Esophagus squamous epithelium (tissue), 5 donors: ENCODE measurements around the gene TNFSF8. TPM values are rescaled to one million over a fixed set of nuclear protein-coding genes. Genes with fewer than 3 reads are reported as not detected.

Source experiments
- DNase-seq: peaks from one replicate; lab custom pipeline; 2025; lab: John Stamatoyannopoulos, UW
- H3K27ac ChIP-seq, 4 donors: fragments of 200-600 bp; sonication (generic); one replicate each; pipeline ENCODE4 v1.5.1; 2016 to 2019; ENCODE audit warnings: mild to moderate bottlenecking in 1 of 4
- H3K27me3 ChIP-seq, 4 donors: fragments of 200-600 bp; sonication (generic); 1 replicate in 3 of 4; 2 replicates in 1 of 4; pipeline versions ENCODE4 v1.5.1 to v1.6.0; 2017 to 2021; ENCODE audit warnings: antibody characterized with exemption in 1 of 4
- H3K36me3 ChIP-seq, 3 donors: fragments of 200-600 bp; sonication (generic); one replicate each; pipeline ENCODE4 v1.5.1; 2016 to 2019
- H3K4me1 ChIP-seq, 3 donors: fragments of 200-600 bp; sonication (generic); one replicate each; pipeline ENCODE4 v1.5.1; 2017 to 2019
- H3K4me3 ChIP-seq, 4 donors: fragments of 200-600 bp; sonication (generic); 1 replicate in 3 of 4; 2 replicates in 1 of 4; pipeline ENCODE4 v1.5.1; 2016 to 2019; ENCODE audit warnings: mild to moderate bottlenecking in 2 of 4, moderate library complexity in 1 of 4
- H3K9me3 ChIP-seq, 3 donors: fragments of 200-600 bp; sonication (generic); one replicate each; pipeline ENCODE4 v1.5.1; 2016 to 2019
- POLR2A ChIP-seq, 4 donors: fragments of 450-650 bp; IDR thresholded peaks; one replicate each; pipeline ENCODE4 v1.6.1; 2017; ENCODE audit warnings: antibody characterized with exemption in 4 of 4, mild to moderate bottlenecking in 4 of 4, moderate library complexity in 3 of 4
- WGBS, 2 donors: methylation state at CpG; one replicate each; pipeline ENCODE4 v1.1.5; 2018; 5-methylcytosine and 5-hydroxymethylcytosine counted together
- intact Hi-C: fragments of 100-400 bp; cut with DNase I; formaldehyde crosslinking; loops from one replicate; pipeline ENCODE4 v1.15.0; 2022
- total RNA-seq, 4 donors: library from RNA; depleted of rRNA; stranded (reverse); fragments of >200 nt; gene quantifications; one replicate each; pipeline ENCODE4 v1.1.0, GENCODE V29; 2016
- TF ChIP-seq, protein P1 (sequence below), 6 experiments: fragments of 450-650 bp in 4 of 6; fragments of 200-600 bp in 2 of 6; sonication (generic) in 2 of 6; IDR thresholded peaks; one replicate each; pipeline ENCODE4 v1.5.1; 2016 to 2019; ENCODE audit warnings: antibody characterized with exemption in 6 of 6, mild to moderate bottlenecking in 4 of 6, moderate library complexity in 4 of 6
- donor health status: DM: yes; HTN: yes; CAD: no.

The TNFSF8 gene
- total RNA-seq, 4 donors from 2014 or later, result 0.21 to 6.5 (median 0.41) TPM

DNA sequence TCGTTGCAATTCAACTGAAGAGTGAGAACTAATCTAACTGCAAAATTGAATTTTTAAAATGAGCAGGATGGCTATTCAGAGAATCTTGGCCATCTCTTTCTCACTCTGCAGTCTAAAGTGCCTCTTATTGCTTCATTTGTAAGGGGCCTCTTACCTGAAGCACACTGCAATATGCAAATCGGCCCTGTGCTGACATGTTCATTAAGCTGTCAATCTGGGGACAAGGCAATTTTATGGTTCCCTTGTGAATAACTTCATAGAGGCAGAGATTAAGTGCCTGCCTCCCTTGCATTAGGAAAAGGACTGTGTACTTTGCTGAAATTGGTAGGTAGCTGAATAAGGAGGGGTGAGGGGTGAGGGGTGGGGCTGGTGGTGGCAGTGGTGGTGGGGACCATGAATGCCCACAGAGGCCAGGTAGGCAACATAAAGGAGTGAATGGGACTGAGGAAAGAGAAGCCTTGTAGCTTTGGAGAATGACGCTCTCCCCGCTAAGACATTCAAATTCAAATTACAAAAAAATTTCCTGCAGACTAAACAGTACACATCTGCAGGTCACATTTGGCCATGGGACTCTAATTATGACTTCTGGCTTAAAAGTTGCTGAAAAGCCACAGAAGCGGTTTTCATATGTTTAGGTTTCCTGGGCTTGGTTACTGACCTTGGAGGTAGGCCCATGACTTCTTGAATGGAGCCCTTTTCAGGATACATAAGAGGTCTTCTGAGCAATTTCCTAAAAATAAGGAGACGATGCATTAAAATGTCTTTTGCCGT lies 25.0 kb downstream of the TNFSF8 start:
- TF ChIP-seq POLR2A (IDR thresholded peaks at IDR 0.05), result no peak
- TF ChIP-seq, protein P1, sequence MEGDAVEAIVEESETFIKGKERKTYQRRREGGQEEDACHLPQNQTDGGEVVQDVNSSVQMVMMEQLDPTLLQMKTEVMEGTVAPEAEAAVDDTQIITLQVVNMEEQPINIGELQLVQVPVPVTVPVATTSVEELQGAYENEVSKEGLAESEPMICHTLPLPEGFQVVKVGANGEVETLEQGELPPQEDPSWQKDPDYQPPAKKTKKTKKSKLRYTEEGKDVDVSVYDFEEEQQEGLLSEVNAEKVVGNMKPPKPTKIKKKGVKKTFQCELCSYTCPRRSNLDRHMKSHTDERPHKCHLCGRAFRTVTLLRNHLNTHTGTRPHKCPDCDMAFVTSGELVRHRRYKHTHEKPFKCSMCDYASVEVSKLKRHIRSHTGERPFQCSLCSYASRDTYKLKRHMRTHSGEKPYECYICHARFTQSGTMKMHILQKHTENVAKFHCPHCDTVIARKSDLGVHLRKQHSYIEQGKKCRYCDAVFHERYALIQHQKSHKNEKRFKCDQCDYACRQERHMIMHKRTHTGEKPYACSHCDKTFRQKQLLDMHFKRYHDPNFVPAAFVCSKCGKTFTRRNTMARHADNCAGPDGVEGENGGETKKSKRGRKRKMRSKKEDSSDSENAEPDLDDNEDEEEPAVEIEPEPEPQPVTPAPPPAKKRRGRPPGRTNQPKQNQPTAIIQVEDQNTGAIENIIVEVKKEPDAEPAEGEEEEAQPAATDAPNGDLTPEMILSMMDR (IDR thresholded peaks at IDR 0.05), result no peak
- Histone ChIP-seq H3K27ac (no peak overlapping the region), H3K4me1 (peaks cover 0 to 36% (median 12%) of the 10 kb centered on the region in 3 donors), H3K9me3 (no peaks in the 10 kb centered on the region), H3K4me3 (no peak overlapping the region), H3K27me3 (no peaks in the 10 kb centered on the region), H3K36me3 (no peaks in the 10 kb centered on the region)
- DNase-seq, result no peak
- intact Hi-C loops, result loop anchor here (5.0 kb wide), 2 partner anchors 107 to 168 kb away; no protein-coding TSS in a partner anchor
- 78 to 81% methylated on average over 7 of the region's 7 CpGs for WGBS, 2 donors

DNA sequence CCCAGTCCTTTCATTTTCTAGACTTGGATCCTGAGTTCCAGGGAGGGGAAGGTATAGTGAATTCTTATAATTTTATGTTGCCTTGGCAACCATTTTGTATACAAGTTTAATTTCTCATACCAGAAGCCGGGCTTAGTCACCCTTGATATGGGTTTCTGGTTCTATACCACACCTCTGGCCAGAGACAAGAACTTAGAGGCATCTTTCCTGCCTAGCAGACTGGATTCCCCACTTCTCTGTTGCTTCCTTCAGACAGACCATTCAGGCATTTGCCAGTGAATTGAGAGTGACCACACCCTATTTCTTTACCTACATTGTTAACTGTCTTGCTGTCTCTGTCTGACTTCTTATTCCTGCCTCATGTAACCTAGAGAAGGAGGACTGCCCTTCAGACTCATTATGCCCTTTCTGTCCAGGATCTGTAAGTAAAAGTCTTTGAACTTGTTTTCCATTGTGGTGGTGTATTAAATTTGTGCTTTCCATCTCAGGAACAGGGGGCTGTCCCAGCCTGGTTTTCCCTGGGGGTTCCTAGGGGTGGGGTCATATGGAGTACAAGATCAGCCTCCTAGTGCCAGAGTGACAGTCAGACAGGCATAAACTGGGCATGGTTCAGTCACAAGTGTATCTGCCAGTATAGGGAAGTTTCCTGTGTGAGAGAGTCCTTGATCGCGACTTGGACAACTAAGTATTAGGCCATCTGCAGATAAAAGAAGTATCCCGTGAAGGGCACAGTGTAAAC lies 27.4 kb downstream of the TNFSF8 start:
- no peaks in the 10 kb centered on the region for H3K36me3 ChIP-seq
- no peaks in the 10 kb centered on the region for H3K9me3 ChIP-seq
- 81 to 84% methylated on average over 4 of the region's 4 CpGs for WGBS, 2 donors
- H3K27me3 ChIP-seq, result no peaks in the 10 kb centered on the region
- no peak overlapping the region for H3K4me3 ChIP-seq
- TF ChIP-seq, protein P1 (IDR thresholded peaks at IDR 0.05), result no peak
- TF ChIP-seq POLR2A (IDR thresholded peaks at IDR 0.05), result no peak
- intact Hi-C loops, result no loop called here
- H3K27ac ChIP-seq, result no peak overlapping the region
- H3K4me1 ChIP-seq, result peaks cover 0 to 28% (median 3%) of the 10 kb centered on the region in 3 donors
- no peak for DNase-seq

DNA sequence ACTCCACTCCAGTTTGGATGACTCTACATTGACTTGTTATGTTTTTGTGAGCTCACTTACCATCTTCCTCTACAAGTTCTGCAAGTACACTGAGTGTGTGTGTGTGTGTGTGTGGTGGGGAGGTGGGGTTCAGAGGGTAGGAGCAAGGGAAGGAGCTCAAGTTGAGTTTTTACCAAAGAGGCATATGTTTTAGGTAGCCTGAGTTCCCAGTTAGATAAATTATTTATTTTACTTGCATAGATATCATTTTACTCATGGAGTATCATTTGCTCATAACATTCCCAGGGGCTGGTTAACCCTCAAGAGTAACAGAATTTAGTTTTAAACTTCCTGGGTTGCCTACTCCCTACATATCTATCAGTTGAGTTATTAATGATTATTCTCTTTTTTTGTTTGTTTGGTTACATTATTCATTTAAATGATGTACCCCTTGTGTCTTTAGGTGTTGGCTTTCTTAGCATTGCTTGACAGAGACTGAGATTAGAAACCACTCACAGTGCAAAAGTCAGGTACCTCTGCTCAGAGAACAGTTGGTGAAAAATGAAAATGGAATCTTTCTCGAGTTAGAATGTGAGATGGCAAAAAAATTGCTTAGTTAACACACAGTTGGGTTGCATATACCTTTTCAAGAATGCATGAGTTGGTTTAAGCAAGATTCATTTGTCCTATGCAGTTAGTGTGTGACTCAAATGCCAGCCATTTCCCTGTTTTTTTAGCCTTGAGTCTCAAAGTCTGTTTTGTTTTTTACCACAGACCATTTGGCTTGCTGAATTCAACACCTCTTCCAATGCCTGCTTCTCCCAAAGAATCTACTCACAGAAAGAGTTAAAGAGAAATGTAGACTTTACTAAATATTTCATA lies 29.2 kb downstream of the TNFSF8 start:
- Histone ChIP-seq H3K27ac (no peak overlapping the region), H3K4me3 (no peak overlapping the region), H3K9me3 (no peaks in the 10 kb centered on the region), H3K4me1 (peaks cover 0 to 15% (median 0%) of the 10 kb centered on the region in 3 donors), H3K27me3 (no peaks in the 10 kb centered on the region), H3K36me3 (no peaks in the 10 kb centered on the region)
- 47 to 80% methylated on average over 1 of the region's 1 CpG for WGBS, 2 donors
- no peak for TF ChIP-seq POLR2A (IDR thresholded peaks at IDR 0.05)
- TF ChIP-seq, protein P1 (IDR thresholded peaks at IDR 0.05), result no peak
- no peak for DNase-seq
- intact Hi-C loops, result no loop called here

DNA sequence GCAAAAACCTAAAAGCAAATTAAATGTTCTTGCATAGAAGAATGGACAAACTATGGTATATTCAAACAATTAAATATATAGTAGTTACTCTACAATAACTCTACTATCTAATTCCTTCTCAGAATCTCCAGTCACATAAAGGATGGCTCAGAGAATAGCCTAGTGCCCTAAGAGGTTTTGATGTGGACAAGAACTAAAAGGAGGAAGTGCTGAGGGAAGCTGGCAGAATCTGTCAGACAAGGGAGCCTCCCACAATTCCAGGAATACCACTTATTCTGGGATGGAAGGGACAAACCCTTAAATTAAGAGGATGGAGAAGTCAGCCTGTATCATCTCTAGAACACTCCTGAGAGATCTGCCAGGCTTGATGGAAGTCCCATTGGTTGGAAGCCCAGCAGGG lies 30.4 kb downstream of the TNFSF8 start:
- intact Hi-C loops, result no loop called here
- Histone ChIP-seq H3K27me3 (no peaks in the 10 kb centered on the region), H3K4me3 (no peak overlapping the region), H3K36me3 (no peaks in the 10 kb centered on the region), H3K4me1 (peaks cover 3 to 23% (median 8%) of the 10 kb centered on the region in 3 donors), H3K27ac (no peak overlapping the region), H3K9me3 (no peaks in the 10 kb centered on the region)
- DNase-seq, result no peak
- no peak for TF ChIP-seq POLR2A (IDR thresholded peaks at IDR 0.05)
- TF ChIP-seq, protein P1 (IDR thresholded peaks at IDR 0.05), result no peak
